Activated T-helper 17 cell treated with anti-CD3 and anti-CD28 coated beads, Interleukin-2, amount 50 U/mL, for 72 hours (primary cell): ENCODE data around the gene ZNRF4. TPM values are rescaled to one million over a fixed set of nuclear protein-coding genes. Genes with fewer than 3 reads are reported as not detected.
"Not testable (repeated sequence)": the region's sequence is repeated elsewhere in the genome, so short reads cannot be mapped to it uniquely, and the experiment has no call there.

Experiments
- ATAC-seq: fragments of 150-1000 bp; cut with Tn5 transposase; replicated peaks from 2 replicates; pipeline ENCODE4 v1.10.0; 2021; ENCODE audit warnings: mild to moderate bottlenecking, moderate library complexity
- H3K27ac Mint-ChIP-seq: one replicate; pipeline ENCODE4 v1.8.0; 2022; ENCODE audit warnings: mixed read lengths
- H3K27me3 Mint-ChIP-seq: one replicate; pipeline ENCODE4 v1.8.0; 2022; ENCODE audit warnings: mixed read lengths
- H3K36me3 Mint-ChIP-seq: one replicate; pipeline ENCODE4 v1.8.0; 2022; ENCODE audit warnings: low read depth, mild to moderate bottlenecking, mixed read lengths
- H3K4me1 Mint-ChIP-seq: one replicate; pipeline ENCODE4 v1.8.0; 2022; ENCODE audit warnings: mixed read lengths
- H3K4me3 Mint-ChIP-seq: one replicate; pipeline ENCODE4 v1.8.0; 2022; ENCODE audit warnings: mild to moderate bottlenecking, mixed read lengths
- H3K9me3 Mint-ChIP-seq: one replicate; pipeline ENCODE4 v1.8.0; 2022; ENCODE audit warnings: mixed read lengths
- total RNA-seq, 2 donors: library from RNA; stranded (reverse); gene quantifications; one replicate each; pipeline ENCODE4 v1.2.3, GENCODE V29; 2022

ZNRF4 gene, protein sequence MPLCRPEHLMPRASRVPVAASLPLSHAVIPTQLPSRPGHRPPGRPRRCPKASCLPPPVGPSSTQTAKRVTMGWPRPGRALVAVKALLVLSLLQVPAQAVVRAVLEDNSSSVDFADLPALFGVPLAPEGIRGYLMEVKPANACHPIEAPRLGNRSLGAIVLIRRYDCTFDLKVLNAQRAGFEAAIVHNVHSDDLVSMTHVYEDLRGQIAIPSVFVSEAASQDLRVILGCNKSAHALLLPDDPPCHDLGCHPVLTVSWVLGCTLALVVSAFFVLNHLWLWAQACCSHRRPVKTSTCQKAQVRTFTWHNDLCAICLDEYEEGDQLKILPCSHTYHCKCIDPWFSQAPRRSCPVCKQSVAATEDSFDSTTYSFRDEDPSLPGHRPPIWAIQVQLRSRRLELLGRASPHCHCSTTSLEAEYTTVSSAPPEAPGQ
- total RNA-seq: not detected

DNA sequence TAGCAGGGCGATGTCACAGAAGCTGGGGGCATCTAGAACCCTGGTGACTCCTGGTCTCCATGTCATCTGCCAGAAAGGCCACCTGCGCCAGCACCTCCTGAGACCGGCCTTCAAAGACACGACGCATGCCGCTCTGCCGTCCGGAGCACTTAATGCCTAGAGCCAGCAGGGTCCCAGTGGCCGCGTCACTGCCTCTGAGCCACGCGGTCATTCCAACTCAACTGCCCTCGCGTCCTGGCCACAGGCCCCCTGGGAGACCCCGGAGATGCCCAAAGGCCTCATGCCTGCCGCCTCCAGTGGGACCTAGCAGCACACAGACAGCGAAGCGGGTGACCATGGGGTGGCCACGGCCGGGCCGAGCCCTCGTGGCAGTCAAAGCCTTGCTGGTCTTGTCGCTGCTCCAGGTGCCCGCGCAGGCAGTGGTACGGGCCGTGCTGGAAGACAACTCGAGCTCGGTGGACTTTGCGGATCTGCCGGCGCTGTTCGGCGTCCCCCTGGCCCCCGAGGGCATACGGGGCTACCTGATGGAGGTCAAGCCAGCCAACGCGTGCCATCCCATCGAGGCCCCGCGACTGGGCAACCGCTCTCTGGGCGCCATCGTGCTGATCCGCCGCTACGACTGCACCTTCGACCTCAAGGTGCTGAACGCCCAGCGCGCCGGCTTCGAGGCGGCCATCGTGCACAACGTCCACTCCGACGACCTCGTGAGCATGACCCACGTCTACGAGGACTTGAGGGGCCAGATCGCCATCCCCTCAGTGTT lies at the start of gene ZNRF4:
ZNRF4 (plus strand) TSS at position 51 of the 763 bp plus-strand sequence; CDS start at position 126, 75 bp downstream.
- H3K27me3 Mint-ChIP-seq: peaks cover 4% of the 10 kb centered on the region
- no peaks in the 10 kb centered on the region for H3K9me3 Mint-ChIP-seq
- H3K27ac Mint-ChIP-seq: no peak within 1 kb of the TSS
- H3K4me3 Mint-ChIP-seq: no peak within 1 kb of the TSS
- ATAC-seq: no peak
- H3K4me1 Mint-ChIP-seq: no peaks in the 10 kb centered on the region
- no peaks in the 10 kb centered on the region for H3K36me3 Mint-ChIP-seq

DNA sequence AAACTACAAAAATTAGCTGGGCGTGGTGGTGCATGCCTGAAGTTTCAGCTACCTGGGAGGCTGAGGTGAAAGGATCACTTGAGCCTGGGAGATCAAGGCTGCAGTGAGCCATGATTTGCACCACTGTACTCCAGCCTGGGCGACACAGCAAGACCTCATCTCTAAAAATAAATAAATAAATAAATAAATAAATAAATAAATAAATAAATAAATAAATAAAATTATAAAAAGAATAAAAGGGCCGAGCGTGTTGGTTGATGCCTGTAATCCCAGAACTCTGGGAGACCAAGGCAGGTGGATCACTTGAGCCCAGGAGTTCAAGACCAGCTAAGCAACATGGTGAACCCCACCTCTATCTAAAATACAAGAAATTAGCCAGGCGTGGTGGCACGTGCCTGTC lies 49.0 kb upstream of the ZNRF4 start:
- H3K4me1 Mint-ChIP-seq, H3K27ac Mint-ChIP-seq, H3K9me3 Mint-ChIP-seq, ATAC-seq, H3K36me3 Mint-ChIP-seq, H3K4me3 Mint-ChIP-seq: not testable (repeated sequence)
- peaks cover 16% of the 10 kb centered on the region for H3K27me3 Mint-ChIP-seq

DNA sequence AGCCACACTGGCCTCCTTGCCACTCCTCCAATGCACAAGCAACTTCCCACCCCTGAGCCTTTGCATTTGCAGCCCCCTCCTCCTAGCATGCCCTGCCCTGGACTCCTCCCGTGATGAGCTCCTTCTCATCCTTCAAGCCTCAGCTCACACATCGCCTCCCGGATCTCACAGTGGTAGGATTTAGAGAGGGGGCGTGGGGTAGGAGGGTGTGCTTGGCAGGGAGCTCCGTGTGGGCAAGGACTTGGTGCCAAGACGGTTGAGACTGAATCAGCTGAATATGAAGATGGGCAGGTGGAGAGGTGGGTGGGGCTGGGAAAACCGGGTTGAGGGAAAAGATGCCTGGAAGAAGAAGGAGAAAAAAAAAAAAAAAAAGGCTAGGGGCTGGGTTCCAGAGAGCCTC lies 48.4 kb upstream of the ZNRF4 start:
- H3K4me3 Mint-ChIP-seq: no peak overlapping the region
- H3K4me1 Mint-ChIP-seq: no peaks in the 10 kb centered on the region
- no peaks in the 10 kb centered on the region for H3K36me3 Mint-ChIP-seq
- peaks cover 16% of the 10 kb centered on the region for H3K27me3 Mint-ChIP-seq
- no peak overlapping the region for H3K27ac Mint-ChIP-seq
- H3K9me3 Mint-ChIP-seq: peaks cover 3% of the 10 kb centered on the region
- ATAC-seq: no peak

DNA sequence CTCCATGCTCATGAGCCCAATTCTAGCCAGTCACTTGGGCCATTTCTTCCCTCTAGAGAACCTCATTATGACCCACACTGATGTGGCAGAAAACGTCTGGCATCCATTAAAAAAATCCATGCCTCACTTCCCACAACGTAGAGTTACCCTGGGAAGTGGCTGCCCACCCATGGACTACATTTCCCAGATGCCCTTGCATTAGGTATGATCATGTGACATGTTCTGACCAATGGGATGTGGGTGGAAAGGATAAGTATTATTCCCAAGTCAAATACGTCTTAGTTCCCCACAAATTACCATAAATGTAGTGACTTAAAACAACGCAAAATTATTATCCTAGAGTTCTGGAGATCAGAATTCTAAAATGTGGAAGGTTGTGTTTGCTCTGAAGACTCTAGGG lies 47.9 kb upstream of the ZNRF4 start:
- Mint-ChIP-seq H3K36me3 (no peaks in the 10 kb centered on the region), H3K4me1 (no peaks in the 10 kb centered on the region), H3K27ac (no peak overlapping the region), H3K4me3 (no peak overlapping the region), H3K27me3 (peaks cover 16% of the 10 kb centered on the region), H3K9me3 (peaks cover 3% of the 10 kb centered on the region)
- ATAC-seq: no peak

DNA sequence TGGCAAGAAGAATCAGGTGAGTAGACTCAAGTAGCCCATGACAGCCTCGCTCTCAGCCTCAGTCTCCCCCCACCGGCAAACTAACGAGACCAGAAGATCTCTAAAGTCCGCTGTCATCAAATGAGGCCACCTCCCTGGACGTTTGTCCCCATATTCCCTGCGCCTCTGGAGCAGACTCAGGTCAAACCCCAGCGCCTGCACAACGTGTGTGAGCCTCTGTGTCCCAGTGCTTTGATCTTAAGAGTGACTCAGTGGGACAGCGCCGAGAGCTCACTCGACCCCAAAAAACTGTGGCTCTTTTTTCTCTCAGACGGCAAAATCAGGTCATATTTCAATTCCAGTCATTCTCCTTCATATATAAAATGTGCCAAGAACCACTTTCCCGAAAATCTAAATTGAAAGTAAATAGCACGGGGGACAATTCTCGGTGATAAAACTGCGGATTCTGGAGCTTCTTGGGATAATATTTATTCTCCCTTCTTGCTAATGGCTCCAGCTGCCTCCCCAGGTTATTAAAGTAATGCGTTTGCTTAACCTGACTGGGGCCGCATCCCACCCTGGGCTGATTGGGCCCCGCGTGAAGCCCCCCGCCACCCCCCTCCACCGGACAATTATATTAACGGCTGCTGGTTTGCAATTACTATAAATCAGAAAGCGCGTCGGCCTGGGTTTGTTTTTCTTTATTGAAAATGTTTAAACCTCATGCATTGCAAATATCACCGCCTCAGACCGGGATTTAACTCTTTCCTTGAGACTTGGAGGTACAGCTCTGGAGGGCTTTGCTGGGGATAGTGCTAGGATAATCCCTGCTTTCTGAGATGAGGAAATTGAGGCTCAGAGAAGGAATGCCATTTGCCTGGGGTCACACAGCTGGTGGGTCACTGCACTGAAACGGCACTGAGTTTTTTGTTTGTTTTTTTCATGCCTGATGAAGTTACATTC lies 37.5 kb upstream of the ZNRF4 start:
- Mint-ChIP-seq H3K27me3 (peaks cover 32% of the 10 kb centered on the region), H3K27ac (no peak overlapping the region), H3K36me3 (no peaks in the 10 kb centered on the region), H3K9me3 (no peaks in the 10 kb centered on the region), H3K4me3 (no peak overlapping the region), H3K4me1 (no peaks in the 10 kb centered on the region)
- ATAC-seq: no peak

DNA sequence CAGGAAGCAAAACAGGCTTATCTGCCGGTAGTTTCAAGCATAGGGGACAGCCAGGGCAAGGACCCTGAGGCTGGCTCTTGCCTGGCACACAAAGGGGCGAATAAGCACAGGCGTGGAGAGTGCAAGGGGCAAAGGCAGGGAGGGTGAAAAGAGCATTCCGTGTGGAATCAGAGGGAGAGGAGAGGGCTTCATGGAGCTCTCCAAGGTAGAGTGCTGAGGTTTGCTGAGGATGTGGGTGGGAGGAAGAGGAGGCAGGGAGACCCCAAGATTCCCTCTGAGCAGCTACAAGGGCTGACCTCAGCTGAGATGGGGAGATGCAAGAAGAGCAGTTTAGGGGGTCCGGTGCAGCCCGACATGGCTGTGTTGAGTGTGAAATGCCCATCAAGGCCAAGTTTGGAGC lies 36.5 kb upstream of the ZNRF4 start:
- H3K27ac Mint-ChIP-seq: no peak overlapping the region
- H3K9me3 Mint-ChIP-seq: no peaks in the 10 kb centered on the region
- H3K27me3 Mint-ChIP-seq: peaks cover 36% of the 10 kb centered on the region
- no peak for ATAC-seq
- H3K36me3 Mint-ChIP-seq: no peaks in the 10 kb centered on the region
- H3K4me1 Mint-ChIP-seq: no peaks in the 10 kb centered on the region
- no peak overlapping the region for H3K4me3 Mint-ChIP-seq

DNA sequence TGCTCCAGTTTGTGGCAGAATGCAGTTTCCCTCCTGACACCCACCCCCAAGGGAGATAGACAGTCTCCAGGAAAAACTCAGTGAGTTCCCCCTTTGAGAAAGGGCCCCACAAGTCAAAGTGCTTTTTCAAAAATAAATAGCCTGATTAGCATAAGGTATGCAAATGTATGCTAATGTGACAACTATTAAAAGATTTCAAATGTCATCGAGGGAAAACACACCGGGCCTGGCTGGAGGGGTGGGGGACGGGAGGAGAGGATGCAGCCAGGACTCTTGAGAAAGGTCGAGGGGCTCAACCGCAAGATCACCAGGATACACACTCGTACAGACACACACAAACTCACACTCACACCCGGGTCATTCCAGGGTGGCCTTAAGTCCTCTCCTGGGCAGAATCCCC lies 34.3 kb upstream of the ZNRF4 start:
- no peak for ATAC-seq
- no peaks in the 10 kb centered on the region for H3K36me3 Mint-ChIP-seq
- H3K4me3 Mint-ChIP-seq: no peak overlapping the region
- H3K4me1 Mint-ChIP-seq: no peaks in the 10 kb centered on the region
- H3K27ac Mint-ChIP-seq: no peak overlapping the region
- H3K27me3 Mint-ChIP-seq: peaks cover 48% of the 10 kb centered on the region
- no peaks in the 10 kb centered on the region for H3K9me3 Mint-ChIP-seq

DNA sequence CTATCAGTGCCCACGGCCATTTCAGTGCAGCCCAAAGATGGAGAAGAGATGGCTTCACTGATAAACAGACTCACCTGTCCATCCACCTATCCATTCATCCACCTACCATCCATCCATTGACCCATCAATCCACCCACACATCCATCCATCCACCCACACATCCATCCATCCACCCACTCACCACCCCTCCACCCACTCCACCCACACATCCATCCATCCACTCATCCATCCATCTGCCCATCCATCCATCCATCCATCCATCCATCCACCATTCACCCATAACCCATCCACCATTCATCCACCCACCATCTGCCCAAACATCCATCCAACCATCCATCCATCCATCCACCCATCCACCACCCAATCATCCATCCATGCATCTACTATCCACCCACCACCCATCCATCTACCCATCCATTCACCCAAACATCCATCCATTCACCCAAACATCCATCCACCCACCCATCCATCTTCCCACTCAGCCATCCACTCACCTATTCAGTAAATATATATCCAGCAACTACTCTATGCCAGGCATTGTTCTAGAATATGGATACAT lies 31.6 kb upstream of the ZNRF4 start:
- Mint-ChIP-seq H3K27me3 (peaks cover 42% of the 10 kb centered on the region), H3K9me3 (peaks cover 4% of the 10 kb centered on the region)

DNA sequence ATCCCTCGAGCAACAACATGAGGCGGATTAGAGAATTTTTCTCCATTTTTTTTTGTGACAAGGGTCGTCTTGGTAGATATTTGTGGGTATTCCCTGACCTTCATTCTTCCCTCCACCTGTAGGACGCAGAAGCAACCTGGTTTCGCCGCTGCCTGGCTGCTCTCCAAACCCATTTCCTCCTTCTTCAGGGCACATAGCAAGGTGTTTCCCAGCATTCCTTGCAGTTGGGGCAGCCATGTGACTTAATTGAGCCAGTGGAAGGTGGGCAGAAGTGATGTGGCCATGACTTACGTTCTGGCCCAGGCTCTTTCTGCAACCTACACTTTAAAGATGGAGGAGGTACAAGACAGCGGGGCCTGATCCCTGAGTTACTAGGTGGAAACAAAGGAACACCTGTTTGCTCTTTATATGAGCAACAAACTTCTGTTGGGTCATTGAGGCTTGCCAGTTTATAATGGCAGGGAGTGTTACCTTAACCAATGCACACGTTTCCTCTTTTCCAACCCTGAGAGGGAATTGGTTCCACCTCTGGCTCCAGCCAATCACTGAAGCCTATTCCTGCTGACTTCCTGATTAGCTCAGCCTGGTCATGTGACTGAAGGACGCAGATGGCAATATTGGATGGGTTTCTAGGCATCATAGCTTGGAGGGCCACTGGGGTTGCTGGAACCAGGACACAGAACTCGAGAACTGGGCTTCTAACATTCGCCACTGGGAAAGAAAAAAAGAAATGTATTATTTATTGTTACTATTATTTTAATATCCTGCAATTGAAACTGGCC lies 30.8 kb upstream of the ZNRF4 start:
- H3K27ac Mint-ChIP-seq: no peak overlapping the region
- H3K4me1 Mint-ChIP-seq: no peaks in the 10 kb centered on the region
- H3K27me3 Mint-ChIP-seq: peaks cover 36% of the 10 kb centered on the region
- no peak overlapping the region for H3K4me3 Mint-ChIP-seq
- no peaks in the 10 kb centered on the region for H3K36me3 Mint-ChIP-seq
- peaks cover 4% of the 10 kb centered on the region for H3K9me3 Mint-ChIP-seq
- ATAC-seq: no peak

More for the DNA sequence above, 31.6 kb upstream of the ZNRF4 start:
- Mint-ChIP-seq H3K36me3 (no peaks in the 10 kb centered on the region), H3K27ac (no peak overlapping the region), H3K4me3 (no peak overlapping the region), H3K4me1 (no peaks in the 10 kb centered on the region)
- no peak for ATAC-seq

DNA sequence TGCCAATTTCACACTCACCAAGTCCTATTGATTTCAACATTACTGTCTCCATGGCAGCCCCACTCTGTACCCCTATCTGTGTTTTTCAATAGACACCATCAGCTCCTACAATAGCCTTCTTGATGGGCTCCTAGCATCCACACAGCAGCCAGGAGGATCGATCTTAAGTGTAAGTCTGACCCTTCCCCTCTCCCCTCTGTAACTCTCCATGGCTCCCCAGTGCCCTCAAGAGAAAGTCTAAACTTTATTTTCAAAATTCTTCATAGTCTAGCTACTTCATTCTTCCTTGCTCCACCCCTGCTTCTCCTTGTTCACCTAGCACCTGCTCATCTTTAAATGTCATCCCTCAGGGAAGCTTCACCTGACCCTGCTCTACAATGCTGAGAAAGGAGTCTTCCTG lies 30.0 kb upstream of the ZNRF4 start:
- Mint-ChIP-seq H3K27me3 (peaks cover 33% of the 10 kb centered on the region), H3K4me1 (no peaks in the 10 kb centered on the region), H3K27ac (no peak overlapping the region), H3K36me3 (no peaks in the 10 kb centered on the region), H3K9me3 (peaks cover 4% of the 10 kb centered on the region), H3K4me3 (no peak overlapping the region)
- no peak for ATAC-seq

DNA sequence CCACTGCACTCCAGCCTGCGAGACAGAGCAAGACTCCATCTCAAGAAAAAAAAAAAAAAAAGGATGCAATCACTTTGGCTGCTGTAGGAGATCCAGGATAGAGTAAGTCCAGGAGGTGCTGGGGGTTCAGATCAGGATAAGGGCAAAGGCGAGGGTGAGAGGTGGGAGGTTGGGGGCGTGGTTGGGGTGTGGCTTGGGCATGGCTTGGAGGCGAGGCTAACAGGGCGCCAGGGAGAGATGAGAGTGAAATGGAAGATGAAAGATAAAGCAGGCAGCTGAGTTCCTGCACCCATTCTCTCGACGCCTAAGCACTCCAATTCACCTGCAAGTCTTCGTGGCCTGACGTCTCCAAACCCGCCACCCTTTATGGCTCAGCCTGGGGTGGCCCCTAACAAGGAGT lies 25.0 kb upstream of the ZNRF4 start:
- ATAC-seq: no peak
- no peak overlapping the region for H3K27ac Mint-ChIP-seq
- peaks cover 2% of the 10 kb centered on the region for H3K4me1 Mint-ChIP-seq
- H3K36me3 Mint-ChIP-seq: no peaks in the 10 kb centered on the region
- no peak overlapping the region for H3K4me3 Mint-ChIP-seq
- peaks cover 18% of the 10 kb centered on the region for H3K27me3 Mint-ChIP-seq
- H3K9me3 Mint-ChIP-seq: peaks cover 4% of the 10 kb centered on the region

DNA sequence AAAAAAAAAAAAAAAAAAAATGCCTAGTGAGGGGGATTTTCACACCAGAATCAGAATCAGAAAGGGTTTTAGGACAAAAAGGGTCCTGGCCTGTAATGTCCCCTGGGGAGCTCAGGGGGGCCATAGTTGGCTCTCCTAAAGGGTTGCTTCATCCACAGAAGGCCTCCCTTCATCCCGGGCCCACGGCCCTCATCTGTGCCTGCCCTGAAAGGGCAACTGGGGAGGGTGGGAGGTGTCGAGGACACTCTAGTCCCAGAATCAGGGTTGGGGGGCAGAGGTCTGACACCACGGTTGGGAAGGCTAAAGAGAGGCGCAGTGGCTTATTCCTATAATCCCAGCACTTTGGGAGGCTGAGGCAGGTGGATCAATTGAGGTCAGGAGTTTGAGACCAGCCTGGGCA lies 22.5 kb upstream of the ZNRF4 start:
- H3K4me1 Mint-ChIP-seq: peaks cover 5% of the 10 kb centered on the region
- H3K27ac Mint-ChIP-seq: no peak overlapping the region
- H3K9me3 Mint-ChIP-seq: no peaks in the 10 kb centered on the region
- H3K27me3 Mint-ChIP-seq: peaks cover 13% of the 10 kb centered on the region
- no peak overlapping the region for H3K4me3 Mint-ChIP-seq
- H3K36me3 Mint-ChIP-seq: no peaks in the 10 kb centered on the region
- no peak for ATAC-seq

DNA sequence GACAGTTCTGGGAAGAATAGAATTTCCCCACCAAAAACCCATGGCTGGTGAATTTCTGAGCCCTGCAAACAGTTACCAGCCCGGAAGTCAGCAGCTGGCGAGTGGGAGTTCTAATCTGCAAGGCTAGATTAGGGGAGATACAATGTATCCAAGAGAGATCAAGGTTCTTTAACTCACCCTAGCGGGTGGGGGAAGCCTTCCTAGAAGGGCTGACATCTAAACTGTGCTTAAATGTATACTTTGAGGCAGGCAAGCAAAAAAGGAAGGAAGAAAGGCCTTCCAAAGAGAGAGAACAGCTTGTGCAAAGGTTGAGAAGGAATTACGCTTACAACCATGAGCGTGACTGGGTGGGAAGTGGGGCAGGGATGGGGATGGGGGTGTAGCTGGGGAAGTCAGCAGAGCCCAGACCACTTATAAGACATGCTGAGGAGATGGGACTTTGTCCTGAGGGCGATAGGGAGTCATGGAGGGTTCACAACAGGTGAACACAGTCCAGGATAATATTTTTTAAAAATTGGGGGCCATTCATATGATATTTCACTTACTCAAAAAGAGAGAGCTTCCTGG lies 20.8 kb upstream of the ZNRF4 start:
- no peak overlapping the region for H3K27ac Mint-ChIP-seq
- no peaks in the 10 kb centered on the region for H3K36me3 Mint-ChIP-seq
- H3K27me3 Mint-ChIP-seq: peaks cover 19% of the 10 kb centered on the region
- peaks cover 5% of the 10 kb centered on the region for H3K4me1 Mint-ChIP-seq
- ATAC-seq: no peak
- H3K9me3 Mint-ChIP-seq: no peaks in the 10 kb centered on the region
- H3K4me3 Mint-ChIP-seq: no peak overlapping the region
